Measurements from ENCODE around the gene STPG4.

DNA sequence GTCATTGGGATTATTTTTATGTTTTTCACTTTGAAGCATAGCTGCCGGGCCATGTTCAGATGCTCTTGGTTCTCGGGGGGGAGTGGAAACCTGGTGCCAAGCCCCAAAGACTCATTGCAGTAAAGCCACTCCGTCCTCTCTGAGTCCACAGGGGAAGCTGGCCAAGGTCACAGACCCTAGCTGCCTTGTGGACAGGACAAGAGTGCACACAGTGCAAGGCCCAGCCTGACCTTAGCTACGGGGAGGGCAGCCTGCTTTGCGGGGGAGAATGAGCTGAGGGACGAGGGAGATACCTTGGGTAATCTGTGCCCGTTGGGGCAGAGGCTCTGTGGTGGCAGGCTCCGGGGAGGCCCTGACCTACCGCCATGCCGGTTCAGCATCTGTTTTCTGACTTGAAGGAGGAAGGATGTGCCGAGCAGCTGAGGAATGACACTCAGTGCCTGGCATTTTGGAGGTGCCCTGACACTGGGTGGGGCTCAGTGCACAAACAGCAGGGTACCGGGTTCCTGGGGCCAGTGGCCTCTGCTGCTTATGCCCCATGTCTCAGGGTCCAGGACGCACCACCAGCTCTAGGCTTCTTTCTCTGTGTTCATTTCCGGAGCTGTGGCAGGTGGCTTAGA is 87.2 kb downstream of the STPG4 start:
- no peak for TF ChIP-seq CTCF (IDR thresholded peaks at IDR 0.05)
- no peak for TF ChIP-seq POLR2A (IDR thresholded peaks at IDR 0.05)

Measured in thyroid gland (tissue), 4 donors.